Right atrium auricular region (tissue), 2 donors: Measurements from ENCODE around the gene ZNF438. TPM values are rescaled to one million over a fixed set of nuclear protein-coding genes. Genes with fewer than 3 reads are reported as not detected.

Source experiments
- DNase-seq: peaks from one replicate; pipeline ENCODE4 v3.0.0-alpha.2; 2019; ENCODE audit warnings: low spot score
- H3K27ac ChIP-seq, 2 donors: fragments of 200-600 bp; sonication (generic); 1 replicate in 1 of 2; 2 replicates in 1 of 2; pipeline ENCODE4 v1.5.1; 2016 to 2019
- H3K27me3 ChIP-seq, 2 donors: fragments of 200-600 bp; sonication (generic); one replicate each; pipeline versions ENCODE4 v1.5.1 to v1.6.0; 2017 to 2019
- H3K36me3 ChIP-seq: fragments of 200-600 bp; sonication (generic); one replicate; pipeline ENCODE4 v1.5.1; 2016
- H3K4me1 ChIP-seq, 2 donors: fragments of 200-600 bp; sonication (generic); one replicate each; pipeline versions ENCODE4 v1.5.1 to v1.6.0; 2017 to 2019
- H3K4me3 ChIP-seq, 2 donors: fragments of 200-600 bp; sonication (generic); 1 replicate in 1 of 2; 2 replicates in 1 of 2; pipeline ENCODE4 v1.5.1; 2017 to 2019; ENCODE audit warnings: mild to moderate bottlenecking in 1 of 2, moderate library complexity in 1 of 2
- H3K9me3 ChIP-seq, 2 donors: fragments of 200-600 bp; sonication (generic); one replicate each; pipeline ENCODE4 v1.5.1; 2019
- total RNA-seq, 2 donors: library from RNA; depleted of rRNA; stranded (reverse); fragments of >200 nt; gene quantifications; one replicate each; pipeline ENCODE4 v1.1.0, GENCODE V29; 2016
- TF ChIP-seq, protein P1 (sequence below), 2 donors: fragments of 200-600 bp; sonication (generic); IDR thresholded peaks; one replicate each; pipeline ENCODE4 v1.5.1; 2019; ENCODE audit warnings: antibody characterized with exemption in 2 of 2

The ZNF438 gene
- total RNA-seq, 2 donors from 2014 or later: 13.4 to 14.5 TPM

DNA sequence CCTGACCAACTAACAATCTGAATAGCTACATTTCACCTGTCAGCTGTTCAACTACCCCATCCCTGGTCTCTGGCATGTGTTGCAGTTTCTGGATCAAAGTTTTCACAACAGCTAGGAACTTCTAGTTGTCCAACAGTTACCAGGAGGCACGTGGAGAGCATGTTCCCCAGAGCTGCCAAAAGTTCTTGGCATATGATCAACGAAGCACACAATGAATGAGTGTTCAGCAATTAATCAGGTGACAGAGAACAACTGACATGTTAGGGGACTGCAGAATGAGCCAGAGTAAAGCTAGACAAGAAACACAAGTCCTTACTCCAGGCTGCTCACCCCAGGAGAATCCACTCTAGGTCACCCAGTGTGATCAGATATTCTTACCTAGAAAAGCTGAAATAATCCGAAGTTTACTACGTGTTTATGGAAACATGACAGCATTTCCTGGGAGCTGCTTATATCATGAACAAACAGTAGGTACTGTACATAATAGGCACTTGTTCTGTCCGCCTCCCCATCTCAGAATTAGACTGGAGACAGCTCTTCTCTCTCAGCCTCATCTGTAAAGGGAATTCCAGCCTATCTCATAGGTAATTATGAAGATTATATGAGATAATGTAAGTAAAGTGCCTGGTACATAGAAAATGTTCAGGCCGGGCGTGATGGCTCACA, 50.6 kb downstream of the ZNF438 start:
- H3K27ac ChIP-seq: peak overlapping the region; percentile 75
- TF ChIP-seq, protein P1, sequence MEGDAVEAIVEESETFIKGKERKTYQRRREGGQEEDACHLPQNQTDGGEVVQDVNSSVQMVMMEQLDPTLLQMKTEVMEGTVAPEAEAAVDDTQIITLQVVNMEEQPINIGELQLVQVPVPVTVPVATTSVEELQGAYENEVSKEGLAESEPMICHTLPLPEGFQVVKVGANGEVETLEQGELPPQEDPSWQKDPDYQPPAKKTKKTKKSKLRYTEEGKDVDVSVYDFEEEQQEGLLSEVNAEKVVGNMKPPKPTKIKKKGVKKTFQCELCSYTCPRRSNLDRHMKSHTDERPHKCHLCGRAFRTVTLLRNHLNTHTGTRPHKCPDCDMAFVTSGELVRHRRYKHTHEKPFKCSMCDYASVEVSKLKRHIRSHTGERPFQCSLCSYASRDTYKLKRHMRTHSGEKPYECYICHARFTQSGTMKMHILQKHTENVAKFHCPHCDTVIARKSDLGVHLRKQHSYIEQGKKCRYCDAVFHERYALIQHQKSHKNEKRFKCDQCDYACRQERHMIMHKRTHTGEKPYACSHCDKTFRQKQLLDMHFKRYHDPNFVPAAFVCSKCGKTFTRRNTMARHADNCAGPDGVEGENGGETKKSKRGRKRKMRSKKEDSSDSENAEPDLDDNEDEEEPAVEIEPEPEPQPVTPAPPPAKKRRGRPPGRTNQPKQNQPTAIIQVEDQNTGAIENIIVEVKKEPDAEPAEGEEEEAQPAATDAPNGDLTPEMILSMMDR (IDR thresholded peaks at IDR 0.05): no peak
- peak; percentile 90 for DNase-seq
- no peak overlapping the region for H3K4me3 ChIP-seq
- peaks cover 0 to 37% of the 10 kb centered on the region in 2 donors for H3K4me1 ChIP-seq
- H3K9me3 ChIP-seq: peaks cover 0 to 6% of the 10 kb centered on the region in 2 donors
- no peaks in the 10 kb centered on the region for H3K27me3 ChIP-seq
- no peaks in the 10 kb centered on the region for H3K36me3 ChIP-seq

DNA sequence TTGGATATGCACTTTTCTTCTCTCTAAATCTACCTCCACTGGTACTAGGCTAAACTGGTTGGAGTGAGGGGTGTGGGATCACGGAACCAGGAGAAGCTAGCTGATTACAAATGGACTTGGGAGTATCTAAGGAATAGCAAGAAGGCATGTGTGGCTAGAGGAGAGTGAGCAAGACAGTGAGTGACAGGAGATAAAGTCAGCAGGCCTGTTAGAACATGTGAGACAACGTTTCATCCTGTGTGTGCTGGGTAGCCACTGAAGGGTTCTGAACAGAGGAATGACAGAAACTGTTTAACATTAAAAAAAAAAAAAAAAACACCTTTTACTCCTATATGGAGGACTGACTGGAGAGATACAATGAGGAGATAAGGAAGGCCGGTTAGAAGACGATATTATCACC, 51.7 kb downstream of the ZNF438 start:
- TF ChIP-seq, protein P1 (IDR thresholded peaks at IDR 0.05): no peak
- no peak overlapping the region for H3K4me3 ChIP-seq
- H3K27me3 ChIP-seq: no peaks in the 10 kb centered on the region
- no peaks in the 10 kb centered on the region for H3K36me3 ChIP-seq
- H3K9me3 ChIP-seq: peaks cover 0 to 6% of the 10 kb centered on the region in 2 donors
- H3K27ac ChIP-seq: peak overlapping the region; percentile 75
- DNase-seq: no peak
- H3K4me1 ChIP-seq: peaks cover 0 to 31% of the 10 kb centered on the region in 2 donors

DNA sequence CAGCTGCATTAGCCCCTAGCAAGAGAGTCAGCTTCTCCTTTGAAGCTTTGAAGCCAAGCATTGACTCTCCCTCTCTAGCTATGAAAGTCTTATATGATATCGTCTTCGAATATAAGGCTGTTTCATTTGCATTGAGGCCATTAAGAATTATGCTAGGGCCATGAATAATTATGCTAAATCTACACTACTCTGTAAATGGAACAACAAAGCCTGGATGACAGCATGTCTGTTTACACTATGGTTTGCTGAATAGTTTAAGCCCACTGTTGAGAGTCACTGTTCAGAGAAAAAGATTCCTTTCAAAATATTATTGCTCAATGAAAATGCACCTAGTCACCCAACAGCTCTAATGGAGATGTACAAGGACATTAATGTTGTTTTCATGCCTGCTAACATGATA, 52.8 kb downstream of the ZNF438 start:
- TF ChIP-seq, protein P1 (IDR thresholded peaks at IDR 0.05): no peak
- Histone ChIP-seq H3K9me3 (peaks cover 0 to 6% of the 10 kb centered on the region in 2 donors), H3K4me1 (peaks cover 0 to 31% of the 10 kb centered on the region in 2 donors), H3K27ac (no peak overlapping the region), H3K36me3 (no peaks in the 10 kb centered on the region), H3K4me3 (no peak overlapping the region), H3K27me3 (no peaks in the 10 kb centered on the region)
- DNase-seq: no peak

DNA sequence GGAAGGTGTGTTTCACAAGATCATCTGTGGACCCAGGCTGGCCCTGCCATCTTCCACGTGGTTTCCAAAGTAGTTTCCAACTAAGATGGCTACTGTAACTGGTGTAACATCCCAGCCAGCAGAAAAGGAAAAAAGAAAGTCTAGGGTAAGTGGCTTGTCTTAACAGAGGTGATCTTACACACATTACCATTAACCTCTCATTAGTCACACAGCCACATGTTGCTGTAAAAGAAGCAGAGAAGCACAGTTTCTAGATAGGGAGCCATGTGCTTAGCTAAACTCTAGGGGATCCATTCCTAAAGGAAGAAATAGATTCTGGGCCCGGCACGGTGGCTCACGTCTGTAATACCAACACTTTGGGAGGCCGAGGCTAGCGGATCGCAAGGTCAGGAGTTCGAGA, 54.3 kb downstream of the ZNF438 start:
- H3K27ac ChIP-seq: no peak overlapping the region
- no peaks in the 10 kb centered on the region for H3K36me3 ChIP-seq
- H3K27me3 ChIP-seq: no peaks in the 10 kb centered on the region
- TF ChIP-seq, protein P1 (IDR thresholded peaks at IDR 0.05): no peak
- H3K9me3 ChIP-seq: peaks cover 0 to 6% of the 10 kb centered on the region in 2 donors
- peaks cover 0 to 38% of the 10 kb centered on the region in 2 donors for H3K4me1 ChIP-seq
- no peak overlapping the region for H3K4me3 ChIP-seq
- no peak for DNase-seq

DNA sequence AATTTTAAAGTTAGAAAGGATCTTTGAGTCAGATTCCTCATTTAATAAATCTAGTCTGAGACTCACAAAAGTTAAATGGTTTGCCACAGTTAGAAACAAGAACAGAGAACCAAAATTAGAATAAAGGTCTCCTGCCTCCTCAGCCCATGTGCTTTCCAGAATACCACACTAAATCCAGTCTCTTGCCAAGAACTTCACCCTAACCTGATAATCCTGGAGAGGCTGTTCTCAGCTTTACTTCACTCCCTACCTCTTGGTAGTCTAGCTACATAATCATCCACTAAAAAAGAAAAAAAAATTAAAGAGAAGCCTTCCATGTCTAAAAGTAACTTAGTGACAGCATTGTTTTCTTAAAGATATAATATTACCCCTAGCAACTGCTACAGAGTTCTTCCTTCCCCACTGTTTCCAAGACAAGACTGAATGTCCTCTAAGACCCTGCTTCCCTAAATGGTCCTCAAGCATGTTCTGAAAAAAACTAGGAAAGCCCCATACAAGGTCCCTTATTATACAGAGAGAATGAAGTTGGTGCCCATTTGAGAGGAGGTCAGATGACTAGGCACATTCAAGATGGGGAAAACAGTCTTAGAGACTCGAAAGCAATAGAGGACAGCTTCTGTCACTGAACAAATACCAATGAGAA, 56.8 kb downstream of the ZNF438 start:
- no peaks in the 10 kb centered on the region for H3K36me3 ChIP-seq
- DNase-seq: no peak
- H3K4me1 ChIP-seq: peaks cover 0 to 38% of the 10 kb centered on the region in 2 donors
- H3K4me3 ChIP-seq: peak overlapping the region in 1 of 2 donors; percentile 17
- TF ChIP-seq, protein P1 (IDR thresholded peaks at IDR 0.05): no peak
- H3K9me3 ChIP-seq: peaks cover 0 to 6% of the 10 kb centered on the region in 2 donors
- peak overlapping the region; percentile 78 to 87 for H3K27ac ChIP-seq
- H3K27me3 ChIP-seq: no peaks in the 10 kb centered on the region
